HT-29 (cell line): ENCODE measurements around the gene FEZF1. TPM values are rescaled to one million over a fixed set of nuclear protein-coding genes. Genes with fewer than 3 reads are reported as not detected.
"Not testable (repeated sequence)": the region's sequence is repeated elsewhere in the genome, so short reads cannot be mapped to it uniquely, and the experiment has no call there.

Source experiments
- DNase-seq: peaks from one replicate; pipeline ENCODE4 v3.0.0-alpha.2; 2015; ENCODE audit warnings: low spot score
- total RNA-seq: library from RNA; depleted of rRNA; stranded (reverse); fragments of >200 nt; shearing (Covaris generic); gene quantifications from 2 replicates; pipeline ENCODE4 v1.2.3, GENCODE V29; 2014

Gene FEZF1
- total RNA-seq, 1 experiment from 2014 or later, result not detected

DNA sequence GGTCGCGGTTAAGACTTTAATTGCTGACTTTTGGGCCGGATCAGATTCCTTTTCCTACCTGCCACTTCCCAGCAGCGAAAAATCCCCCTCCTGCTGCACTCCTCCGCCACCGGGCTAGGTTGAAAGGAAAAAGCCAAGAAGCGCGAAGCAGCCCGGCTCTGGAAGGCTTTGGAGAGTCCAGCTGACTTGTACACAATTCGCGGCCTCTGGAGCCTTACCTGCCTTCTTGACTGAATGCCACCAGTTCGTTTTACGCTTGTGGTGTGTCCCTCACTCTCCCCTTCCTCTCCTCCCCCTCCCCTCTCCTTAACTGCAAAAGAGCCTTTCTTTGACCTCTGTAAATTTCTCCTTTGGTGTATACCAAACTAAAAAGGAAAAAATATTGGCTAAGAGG is 2.7 kb upstream of the FEZF1 start:
- DNase-seq, result no peak

DNA sequence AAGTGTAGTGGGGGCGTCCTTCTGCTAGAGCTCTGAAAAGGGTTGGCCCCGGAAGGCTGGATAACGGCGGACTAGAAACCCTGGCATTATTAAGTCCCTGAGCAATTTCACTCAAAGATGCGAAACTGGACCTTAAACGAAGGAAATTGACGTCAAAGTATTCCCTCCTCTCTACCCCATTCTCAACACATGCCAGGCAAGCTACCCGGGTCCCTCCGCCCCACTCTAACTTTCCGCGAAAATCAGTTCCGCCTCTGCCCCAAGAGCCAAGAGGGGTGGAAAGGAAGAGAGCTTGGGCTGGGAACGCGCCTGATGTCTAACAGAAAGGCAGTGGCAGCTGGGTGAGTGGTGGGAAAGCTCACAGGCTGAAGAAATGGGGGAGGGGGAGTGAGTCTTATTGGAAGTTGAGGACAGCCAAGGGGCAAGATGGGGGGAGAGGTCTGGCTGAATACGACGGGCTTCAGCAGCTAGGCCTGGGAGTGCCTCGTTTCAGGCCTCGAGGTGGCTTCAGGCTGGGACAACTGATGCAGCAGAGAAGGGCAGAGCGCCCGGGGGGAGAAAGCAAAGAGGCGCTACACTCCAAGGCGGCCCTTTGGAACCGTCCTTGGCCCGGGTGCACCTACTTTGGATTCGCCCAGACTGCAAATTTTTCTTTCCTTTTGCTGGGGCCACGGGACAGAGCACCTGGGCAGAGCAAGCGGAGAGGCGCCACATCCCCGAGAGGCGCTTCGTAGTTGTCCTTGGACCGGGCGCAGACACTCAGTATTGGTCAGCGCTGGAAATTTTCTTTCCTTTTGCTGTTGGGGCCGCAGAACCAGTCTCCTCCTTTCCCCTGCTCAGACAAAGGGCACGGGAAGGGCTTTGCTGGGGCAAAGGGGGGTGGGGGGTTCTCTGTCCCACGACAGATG is 2.0 kb upstream of the FEZF1 start:
- DNase-seq, result no peak

DNA sequence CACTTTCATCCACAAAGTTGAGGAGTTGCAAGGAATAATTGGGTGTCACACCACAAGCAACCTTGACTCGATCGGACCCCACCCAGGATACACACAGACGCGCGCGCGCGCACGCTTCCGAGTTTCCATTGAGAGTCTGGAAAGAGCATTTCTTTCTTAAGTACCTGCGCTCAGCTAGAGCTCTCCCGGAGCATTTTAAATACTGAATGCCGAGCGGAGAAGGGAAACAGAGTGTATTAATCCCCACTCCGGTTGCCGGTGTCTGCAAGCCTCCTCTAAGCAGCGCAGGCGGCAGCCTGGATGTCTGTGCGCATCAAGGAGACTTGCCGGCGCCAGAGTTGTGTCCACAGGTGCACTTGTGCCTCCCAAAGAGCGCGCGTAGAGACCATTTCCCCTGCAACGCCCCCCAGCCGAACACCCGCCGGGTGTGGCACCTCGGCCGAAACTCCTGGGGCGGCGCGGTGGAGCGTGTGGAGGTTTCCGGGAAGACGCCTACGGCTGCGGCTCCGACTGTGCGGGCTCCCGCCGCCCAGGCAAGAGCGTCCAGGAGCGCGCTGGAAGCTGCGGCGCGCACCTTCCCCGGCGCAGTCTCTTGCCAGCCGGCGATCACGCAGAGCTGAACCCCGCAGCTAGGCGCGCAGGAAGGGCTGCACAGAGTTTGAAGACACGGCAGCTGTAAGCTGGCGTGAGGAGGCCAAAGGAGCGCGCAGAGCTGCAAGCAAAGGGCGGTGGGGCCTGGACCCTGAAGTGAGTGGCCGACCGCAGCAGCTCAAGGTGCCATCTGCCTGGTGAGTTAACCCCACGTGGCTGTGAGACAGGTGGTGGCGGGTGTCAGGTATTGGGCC is 1.1 kb upstream of the FEZF1 start:
- peak; percentile 16 for DNase-seq

DNA sequence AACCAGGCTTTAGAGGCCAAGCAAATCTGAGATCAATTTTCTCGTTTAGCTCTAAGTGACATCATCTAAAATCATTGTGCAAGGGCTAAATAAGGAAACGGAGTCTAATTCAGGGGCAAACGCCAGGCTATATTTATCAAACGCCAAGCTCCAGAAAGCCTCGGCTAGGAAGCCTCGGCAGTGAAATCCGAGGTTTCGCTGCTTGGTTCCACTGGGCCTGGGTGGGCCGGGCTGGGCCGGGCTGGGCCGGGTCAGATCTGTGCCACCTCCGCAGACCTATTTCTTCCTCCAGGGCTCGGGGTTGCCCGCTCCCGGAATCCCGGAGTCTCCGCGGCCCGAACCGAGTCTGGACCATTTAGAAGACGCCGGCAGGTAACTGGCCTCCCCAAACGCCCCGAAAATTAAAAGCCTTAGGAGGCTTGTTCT is 459 bp upstream of the FEZF1 start:
- no peak for DNase-seq

DNA sequence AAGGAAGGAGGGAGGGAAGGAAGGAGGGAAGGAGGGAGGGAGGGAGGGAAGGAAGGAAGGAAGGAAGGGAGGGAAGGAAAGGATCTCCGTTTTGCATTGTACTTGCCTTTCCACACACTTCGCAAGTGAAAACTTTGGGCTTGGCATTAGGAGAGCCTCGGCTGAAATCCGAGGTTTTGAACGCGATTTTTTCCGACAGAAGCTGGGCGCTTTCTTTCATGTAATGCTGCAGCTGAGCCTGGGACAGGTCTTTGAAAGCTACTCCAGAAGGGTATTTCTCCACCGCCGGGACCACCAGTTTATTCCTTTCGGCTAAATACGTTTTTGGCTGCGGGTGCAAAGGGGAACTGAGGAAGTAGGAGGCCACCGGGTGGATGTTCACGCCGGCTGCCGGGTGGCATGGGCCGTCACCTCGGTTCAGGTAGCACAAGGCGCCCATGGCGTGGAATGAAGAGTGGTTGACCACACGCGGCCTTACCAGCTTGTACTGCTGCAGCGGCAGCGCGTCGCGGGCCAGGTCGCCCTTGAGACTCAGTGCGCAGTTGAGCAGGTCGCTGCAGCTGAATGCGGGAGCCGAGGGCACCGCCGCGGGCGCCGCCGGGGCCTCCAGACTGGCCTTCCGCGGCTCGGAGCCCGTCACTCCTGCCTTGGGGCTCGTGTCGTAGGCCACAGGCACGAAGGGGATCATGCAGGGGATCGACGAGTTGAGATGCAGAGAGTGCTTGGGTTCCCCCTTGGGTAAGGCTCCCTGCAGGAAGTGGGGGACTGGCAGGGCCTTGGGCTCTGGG is 825 bp downstream of the FEZF1 start:
- DNase-seq, result no peak

DNA sequence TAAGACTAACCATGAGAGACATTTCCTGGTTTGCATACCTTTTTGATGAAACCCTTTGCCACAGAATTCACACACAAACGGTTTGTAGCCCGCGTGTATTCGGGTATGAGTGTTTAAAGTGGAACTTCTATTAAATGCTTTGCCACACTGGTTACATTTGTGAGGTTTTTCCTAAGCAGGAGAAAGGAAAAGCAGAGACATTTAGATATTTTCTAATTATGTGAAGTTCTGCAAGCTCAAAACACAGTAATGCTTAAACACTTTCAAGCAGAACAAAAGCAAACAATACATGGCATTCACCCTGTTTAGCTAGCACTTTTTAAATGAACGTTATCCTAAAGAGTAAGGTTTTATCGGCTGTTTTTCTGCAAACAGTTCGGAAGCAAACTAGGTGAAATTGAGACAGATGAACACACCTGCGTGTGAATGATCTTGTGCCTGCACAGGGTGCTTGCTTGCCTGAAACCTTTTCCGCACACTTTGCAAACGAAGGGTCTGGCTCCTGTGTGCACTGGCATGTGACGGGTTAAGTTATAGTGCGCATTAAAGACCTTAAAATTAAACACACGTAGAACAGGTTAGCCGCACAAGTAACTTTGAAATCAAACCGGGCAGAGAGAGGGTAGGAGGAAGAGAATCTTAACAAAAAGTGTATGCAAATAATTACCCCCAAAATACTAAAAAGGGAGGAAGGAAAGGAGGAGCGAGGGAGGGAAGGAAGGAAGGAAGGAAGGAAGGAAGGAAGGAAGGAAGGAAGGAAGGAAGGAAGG is 1.6 kb downstream of the FEZF1 start:
- DNase-seq, result no peak

DNA sequence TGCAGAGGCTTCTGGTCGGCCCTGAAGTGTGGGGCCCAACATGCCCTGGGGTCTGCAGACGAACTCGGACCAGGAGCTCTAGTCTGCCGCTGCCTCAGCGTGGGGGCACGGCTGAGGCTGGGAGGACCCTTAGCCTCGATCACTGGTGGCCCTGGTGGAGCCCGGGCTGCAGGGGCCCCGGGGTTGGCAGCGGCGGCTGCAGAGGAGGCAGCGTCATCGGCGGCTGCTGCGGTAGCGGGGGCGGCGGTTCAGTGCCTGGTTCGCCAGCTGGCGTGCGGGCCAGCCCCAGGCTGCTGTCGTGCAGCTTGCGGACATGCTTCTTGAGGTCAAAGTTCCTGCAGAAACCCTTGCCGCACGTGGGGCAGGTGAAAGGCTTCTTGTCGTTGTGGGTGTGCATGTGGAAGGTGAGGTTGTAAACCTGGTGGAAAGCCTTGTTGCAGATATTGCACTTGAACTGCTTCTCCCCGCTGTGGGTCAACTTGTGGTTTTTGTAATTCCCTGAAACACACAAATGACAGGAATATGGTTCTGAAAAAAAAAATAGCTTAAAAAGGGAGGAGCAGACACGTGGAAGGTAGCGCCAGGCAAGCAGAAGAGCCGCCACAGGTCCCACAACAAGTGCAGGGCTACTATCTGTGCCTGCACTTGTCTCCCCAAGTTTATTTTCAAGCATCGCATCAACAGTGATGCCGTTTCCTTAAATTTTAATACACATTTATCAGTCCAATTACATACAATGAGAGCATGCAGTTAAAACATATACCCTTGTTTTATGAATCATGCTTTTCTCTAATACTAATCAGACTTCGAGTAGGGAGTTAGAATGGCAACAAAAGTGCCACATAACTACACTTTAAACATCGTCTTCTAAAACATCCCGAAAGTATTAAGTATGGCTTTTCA is 2.4 kb downstream of the FEZF1 start:
- no peak for DNase-seq

DNA sequence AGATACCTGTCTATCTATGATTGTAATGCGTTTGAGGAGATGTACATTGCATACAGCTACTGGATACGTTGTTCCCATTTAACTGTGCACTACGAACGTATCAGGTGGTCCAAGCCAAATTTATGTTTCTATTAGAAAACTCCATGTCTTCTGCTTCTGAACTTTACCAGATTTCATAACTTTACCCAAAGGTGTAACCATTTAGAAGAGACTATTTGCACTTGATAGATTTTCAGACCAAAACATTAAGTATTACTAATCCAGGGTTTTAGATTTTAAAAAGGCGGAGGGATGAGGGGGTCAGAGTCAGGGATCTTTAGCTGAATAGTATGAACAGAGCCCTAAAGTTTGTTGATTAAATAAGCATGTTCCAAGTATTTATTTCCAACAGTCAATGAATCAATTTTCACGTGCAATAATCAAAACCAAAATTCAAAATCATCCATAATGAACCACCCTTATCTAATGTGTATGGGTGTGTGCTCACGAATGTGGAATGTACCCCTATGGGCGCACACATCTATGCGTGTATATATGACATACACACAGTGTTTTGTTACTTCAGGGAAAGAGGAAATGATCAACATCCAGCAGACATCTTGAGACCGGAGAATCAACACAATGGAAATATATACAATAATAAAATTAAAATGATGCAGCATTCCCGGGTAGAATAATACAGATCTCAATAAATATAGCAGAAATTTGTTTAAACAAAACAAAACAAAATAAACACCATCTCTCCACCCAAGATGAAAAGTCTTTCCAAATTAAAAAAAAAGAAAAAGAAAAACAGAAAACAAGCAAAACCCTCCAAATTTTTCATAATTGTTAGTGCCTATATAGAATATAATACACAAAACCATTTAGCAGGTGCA is 3.4 kb downstream of the FEZF1 start:
- no peak for DNase-seq

DNA sequence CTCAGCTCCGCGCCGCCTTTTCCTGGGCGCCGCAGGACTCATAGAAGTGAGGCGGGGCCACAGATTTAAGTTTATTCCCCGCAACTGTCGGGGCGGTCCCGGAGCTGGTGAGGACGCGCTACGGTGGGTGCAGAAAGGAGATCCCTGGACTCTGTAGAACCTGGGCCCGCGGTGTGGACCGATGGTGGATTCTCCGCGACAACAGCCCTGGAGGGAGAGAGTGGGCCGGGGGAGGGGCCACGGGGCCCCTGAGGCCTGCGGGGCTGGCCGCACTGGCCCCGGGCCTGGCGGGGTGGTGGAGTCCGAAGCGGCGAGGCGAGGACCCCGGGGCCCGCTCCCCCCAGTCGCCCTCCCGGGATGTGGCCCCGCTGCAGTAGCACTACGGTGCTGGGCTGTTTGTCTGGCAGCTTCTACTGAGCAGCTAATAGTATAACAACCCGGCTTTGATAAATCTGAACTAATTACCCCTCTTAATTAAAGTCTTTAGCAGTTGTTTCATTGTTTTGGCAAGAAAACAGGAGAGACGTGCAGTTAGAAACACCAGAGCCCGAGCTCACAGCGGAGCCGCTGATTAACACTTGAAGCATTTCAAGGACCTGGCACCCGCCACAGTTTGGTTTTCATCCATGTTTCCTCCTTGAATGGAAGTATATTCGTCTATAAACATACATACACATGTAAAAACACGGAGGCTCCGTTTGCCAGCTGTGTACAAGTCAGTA is 4.2 kb downstream of the FEZF1 start:
- DNase-seq, result no peak

DNA sequence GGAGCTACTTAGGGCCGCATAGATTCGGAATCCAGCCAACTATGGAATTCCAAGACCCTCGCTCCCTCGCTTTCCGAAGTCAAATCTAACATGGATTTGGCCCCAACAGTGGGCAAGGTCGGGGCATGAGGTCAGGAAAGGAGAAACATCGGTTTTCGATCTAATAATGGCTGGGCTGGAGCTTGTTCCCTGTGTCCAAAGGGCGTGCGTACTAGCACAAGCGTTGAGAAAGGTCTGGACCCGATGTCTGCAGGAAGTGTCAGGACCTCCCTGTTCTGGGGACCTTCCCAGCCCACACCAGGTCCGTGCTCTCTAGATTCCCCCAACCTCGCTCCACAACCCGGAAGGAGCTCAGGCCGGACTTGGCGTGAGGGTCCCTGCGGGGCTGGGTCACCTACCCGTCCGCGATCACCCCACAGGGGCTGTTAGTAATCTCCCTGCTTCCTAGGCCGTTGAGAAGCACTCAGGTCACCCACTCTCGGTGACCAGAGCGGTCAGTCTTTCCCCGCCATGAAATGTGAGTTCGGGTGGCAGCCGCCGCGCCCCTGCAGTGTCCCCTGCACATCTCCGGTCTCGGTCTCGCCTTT is 4.8 kb downstream of the FEZF1 start:
- no peak for DNase-seq

DNA sequence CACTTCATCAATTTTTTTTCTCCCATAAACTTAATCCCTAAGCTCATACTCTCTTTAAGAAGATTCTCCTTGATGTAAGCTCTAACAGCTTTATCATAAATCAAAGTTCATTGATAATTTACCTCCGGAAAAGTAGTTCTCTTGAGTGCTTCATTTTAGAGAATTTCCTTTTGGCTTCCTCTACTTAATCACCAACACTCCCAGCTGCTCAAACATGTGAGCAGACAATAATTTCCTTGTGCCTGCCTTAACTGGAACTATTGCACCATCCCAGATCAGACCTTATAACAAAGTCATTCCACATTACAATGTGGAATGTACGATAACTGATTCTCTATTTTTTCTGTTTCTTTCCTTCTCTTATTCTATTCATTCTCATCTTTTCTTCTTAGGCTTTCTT is 5.9 kb downstream of the FEZF1 start:
- no peak for DNase-seq

DNA sequence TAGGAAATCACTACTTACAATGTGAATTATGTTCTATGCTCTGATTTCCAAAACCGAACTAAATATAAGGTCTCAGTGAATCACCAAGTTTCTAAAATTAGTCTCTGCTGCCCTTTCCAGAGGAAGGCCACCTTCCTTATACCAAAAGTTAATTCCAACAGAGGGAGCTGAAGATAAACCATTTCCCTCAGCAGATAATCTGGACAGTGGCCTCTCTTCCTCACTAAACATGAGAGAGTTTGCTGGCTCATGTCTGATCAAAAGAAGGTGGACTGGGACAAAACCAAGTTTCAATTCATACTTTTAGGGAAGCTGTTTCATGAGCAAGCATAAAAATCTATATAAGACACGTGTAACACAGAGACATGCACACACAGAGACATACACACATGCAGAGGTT is 6.4 kb downstream of the FEZF1 start:
- DNase-seq, result no peak

DNA sequence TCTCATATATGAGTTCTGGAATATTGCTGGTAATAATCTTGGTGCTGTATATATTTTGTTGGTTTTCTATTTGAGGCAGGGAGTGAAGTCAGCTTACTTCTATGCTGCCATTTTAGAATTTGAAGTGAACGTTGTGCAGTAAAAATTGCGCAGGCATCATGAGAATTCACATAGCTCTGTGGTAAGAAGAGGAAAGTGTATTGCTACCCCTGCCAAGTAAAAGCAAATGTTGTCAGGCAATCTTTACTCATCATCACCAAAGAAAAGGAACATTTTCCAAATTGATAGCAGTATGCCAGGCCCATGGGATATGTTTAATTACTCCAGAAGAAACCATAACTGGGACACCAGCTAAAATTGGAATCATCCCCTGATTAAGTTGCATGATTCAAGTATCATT is 13.4 kb downstream of the FEZF1 start:
- no peak for DNase-seq

DNA sequence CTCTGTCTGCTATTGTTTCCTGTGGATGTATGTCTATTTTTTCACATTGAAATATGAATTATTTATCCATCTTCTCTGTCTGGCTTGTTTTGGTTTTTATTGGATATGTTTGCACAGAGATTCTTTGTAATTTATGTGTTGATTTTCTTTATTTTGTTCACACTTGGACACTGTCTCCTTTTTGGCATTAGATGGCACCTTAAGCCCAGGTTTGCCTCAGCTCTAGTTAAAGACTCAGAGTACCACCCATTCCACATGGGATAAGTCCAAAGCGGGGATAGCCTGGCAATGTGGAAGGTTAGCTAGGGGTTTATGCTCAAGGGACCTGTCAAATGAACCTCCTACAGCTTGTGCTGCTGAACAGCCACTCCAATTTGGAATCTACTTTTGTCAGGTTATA is 14.1 kb downstream of the FEZF1 start:
- DNase-seq, result no peak

DNA sequence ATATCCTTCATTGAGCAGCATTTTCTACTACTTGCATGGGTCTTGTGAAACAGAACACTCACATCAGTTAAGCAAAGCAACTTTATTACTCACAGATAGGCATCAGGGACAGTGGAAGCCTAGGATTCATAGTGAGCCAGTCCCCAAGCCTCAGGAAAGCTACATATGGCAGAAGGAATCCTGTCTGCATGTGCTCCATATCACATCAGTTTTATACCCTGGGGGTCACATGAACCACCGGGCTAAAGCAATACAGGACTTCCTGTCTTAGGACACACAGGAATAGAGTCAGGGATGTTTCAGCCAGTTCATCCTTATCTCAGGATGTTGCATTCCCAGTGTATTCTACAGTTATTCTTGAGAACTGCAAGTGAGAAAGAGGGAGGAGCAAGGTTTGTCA is 15.1 kb downstream of the FEZF1 start:
- no peak for DNase-seq

DNA sequence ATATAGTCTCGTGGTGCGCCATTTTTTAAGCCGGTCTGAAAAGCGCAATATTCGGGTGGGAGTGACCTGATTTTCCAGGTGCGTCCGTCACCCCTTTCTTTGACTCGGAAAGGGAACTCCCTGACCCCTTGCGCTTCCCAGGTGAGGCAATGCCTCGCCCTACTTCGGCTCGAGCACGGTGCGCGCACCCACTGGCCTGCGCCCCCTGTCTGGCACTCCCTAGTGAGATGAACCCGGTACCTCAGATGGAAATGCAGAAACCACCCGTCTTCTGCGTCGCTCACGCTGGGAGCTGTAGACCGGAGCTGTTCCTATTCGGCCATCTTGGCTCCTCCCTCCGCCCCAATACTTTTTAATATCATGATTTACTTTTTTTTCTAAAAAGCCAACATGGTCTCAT is 19.9 kb downstream of the FEZF1 start:
- DNase-seq, result not testable (repeated sequence)

DNA sequence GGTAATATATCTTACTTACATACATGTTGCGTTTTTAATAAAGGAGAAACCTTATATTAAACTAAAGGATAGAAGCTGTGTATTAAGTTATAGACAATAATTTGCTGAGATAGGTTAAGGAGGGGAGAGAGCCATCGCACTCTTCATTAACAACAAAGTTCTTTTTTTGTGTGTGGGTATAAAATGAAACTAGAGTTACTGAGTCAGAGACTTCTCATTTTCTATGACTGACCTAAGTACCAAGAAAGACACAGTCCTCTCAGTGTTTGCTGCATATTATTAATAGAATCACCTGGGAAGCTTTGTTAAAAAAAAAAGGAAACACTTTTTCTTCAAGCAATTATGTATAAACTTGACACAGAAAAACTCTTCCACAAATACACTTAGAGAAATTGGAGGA is 31.4 kb downstream of the FEZF1 start:
- DNase-seq, result no peak

DNA sequence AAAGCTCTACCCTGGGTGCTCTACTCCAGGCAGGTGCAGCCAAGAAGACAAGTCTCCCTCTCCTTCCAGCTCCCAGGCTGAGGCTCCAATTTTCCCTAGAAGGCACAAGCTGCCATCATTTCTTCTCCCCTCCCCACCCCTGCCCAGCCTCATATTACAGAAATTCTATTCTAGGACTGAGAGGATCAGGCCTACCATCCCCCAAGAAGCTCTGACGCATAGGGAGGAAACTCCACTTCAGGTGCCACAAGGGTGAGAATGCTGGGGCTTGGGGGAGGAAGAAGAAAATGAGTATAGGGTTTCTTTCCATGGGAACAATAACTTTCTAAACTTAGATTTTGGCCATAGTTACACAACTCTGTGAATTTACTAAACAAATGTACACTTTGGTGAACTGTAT is 35.3 kb downstream of the FEZF1 start:
- no peak for DNase-seq
